ENCODE results near the gene RASSF4.

Gene RASSF4

DNA sequence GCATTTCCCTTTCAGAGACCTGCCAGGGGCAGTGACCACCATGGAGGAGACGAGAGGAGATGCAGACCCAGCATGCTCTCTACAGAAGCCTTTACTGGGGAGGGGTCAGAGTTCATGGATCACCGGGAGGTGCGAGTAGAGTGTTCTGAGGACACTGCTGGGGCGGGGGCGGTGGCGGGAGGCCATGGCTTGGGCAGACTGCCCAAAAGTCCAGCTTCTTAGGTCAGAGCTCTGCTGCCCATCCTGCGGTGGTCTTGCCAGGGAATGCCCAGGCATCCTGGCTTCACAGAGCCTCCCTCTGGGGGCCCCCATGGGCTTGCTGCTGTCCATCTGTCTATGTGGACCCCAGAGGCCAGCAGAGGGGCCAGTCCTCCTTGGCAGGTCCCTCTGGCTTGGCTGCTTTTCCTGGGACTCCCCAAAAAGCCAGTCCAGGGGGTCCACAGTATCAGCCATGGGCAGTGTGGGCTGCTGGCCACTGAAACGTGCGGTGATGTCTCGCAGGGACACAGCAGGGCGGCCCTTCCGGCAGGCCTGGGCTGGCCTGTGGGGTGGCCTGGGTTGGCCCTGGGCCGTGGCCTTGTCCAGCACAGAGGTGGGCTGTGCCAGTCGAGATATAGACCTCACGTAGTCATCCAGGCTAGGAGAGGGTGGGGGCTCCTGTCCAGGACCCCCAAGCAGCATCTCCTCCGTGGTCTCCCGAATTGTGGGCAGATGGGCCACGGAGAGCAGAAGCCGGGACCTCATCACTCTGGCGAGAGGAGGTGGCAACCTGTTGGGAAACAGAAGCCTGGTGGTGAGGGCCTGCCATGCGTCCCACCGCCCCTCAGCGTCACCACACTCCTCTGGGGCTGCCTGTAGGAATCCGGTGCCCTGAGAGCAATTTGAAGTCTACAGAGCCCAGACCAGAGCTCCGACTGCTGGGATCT lies 17.9 kb downstream of the RASSF4 start:
- DNase-seq: no peak

- no peak for DNase-seq
Observed at GRCh38 chr10:44978213-44978569, 18.6 kb downstream of the RASSF4 start.

DNA sequence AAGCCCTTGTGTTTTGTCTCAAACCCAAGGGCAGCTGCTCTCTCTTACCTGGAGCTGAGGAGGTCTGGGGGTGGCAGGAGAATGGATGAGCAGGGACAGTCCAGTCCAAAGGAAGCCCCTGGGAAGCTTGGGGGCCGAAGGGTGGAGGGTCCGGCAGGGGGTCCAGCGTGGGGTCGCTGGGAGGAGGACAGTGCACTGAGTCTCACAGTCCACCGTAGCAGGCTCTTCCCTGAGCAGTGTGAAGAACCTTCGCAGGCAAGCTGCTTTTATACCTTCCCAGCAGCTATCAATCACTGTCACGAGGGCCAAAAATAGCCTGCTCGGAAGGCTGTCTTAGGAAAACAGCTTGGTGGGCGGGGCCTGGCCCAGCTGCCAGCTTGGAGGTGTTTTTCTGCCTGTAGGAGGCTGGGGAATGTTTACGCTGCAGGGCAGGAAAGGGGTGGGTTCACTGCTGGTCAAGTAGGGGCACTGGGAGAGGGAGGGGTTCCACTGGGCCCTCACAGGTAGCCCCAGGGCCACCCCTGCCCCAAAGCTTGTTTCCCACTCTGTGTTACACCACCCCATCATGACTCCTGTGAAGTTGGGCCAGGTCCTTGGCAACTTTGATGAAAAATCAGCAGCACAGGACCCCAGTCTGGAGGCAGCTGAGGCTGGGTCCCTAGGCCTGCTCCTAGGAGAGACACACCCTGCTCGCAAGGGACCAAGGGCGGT lies 19.1 kb downstream of the RASSF4 start, which contains the start of gene DEPP1:
Gene DEPP1 (minus strand): TSS at position 240 of the 711 bp plus-strand sequence. CDS start 779 bp downstream, outside the sequence.
- DNase-seq: no peak

DNA sequence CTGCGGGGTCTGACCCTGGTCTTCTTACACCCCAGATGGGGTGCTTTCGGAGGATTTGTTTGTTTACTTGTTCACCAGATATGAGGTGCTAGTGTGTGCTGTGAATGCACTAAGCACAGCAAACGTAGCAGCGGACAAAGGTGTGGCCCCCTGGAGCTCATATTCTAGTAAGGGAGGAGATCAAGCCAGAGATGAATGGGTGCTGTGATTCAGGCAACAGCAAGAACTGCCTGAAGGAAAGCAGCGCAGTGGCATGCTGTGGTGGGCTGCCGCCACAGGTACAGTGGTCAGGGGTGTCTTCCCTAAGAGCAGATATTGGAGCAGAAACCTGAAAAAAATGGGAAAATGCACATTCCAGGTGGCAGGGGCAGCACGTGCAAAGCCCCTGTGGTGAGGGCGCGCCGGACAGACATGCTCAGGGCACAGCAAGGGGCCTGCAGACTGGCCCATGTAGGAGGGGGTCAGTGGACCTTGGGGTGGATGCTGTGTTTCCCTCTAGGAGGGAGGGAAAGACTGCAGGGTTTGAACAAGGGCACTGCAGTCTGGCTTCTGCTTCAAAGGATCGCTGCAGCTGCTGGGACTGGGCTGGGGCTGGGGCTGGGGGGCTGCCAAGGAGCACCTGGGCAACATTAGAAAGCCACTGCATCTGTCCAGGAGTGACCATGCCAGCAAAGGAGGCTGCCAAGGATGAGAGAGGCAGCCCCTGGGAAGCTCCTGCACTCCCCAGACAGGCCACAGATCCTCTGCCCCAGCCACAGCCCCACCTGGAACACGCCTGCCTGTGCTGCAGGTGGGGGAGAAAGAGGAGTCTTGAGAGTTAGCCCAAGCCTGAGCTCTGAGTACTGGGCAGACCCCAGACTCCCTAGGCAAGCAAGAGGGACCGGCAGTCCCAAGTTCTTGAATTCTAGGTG lies 19.9 kb downstream of the RASSF4 start:
- DNase-seq: no peak

DNA sequence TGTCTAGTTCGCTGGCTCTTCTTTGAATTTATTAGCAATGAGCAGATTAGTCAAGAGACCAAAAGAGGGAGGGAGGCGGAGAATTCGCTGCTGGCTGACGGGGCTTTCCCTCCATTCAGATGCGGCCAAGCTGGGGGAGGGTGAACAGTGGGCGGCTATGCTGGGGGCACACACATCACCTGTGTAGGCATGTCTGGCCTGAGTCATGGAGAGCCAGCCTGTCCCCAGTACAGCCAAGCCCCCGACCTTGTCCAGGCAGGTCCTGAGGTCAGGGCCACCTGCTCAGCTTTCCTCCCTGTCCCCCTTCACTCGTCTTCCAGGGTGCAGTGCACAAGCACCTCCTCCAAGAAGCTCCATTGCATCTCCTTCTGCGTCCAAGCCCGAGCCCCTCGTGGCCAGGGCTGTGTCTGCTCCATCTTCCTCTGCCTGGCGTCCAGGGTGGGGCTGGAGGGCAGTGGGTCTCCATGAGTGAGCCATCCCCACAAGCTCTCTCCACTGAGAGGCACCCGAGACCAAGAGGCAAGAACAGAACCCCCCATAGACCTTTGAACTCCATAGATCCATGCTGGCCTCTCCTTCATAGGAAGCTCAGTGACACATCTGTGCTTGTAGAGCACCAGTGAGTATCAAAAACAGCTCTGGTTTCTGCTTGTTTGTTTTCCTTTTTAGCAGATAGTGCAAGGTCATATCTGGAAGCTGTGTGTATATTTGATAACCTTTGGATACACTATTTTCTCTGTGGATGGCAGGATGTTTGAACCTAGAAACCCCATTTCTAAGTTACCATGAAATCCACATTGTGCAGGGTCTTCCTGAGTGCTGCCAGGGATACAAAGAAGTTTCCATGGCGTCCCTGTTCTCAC lies 20.9 kb downstream of the RASSF4 start:
- no peak for DNase-seq

DNA sequence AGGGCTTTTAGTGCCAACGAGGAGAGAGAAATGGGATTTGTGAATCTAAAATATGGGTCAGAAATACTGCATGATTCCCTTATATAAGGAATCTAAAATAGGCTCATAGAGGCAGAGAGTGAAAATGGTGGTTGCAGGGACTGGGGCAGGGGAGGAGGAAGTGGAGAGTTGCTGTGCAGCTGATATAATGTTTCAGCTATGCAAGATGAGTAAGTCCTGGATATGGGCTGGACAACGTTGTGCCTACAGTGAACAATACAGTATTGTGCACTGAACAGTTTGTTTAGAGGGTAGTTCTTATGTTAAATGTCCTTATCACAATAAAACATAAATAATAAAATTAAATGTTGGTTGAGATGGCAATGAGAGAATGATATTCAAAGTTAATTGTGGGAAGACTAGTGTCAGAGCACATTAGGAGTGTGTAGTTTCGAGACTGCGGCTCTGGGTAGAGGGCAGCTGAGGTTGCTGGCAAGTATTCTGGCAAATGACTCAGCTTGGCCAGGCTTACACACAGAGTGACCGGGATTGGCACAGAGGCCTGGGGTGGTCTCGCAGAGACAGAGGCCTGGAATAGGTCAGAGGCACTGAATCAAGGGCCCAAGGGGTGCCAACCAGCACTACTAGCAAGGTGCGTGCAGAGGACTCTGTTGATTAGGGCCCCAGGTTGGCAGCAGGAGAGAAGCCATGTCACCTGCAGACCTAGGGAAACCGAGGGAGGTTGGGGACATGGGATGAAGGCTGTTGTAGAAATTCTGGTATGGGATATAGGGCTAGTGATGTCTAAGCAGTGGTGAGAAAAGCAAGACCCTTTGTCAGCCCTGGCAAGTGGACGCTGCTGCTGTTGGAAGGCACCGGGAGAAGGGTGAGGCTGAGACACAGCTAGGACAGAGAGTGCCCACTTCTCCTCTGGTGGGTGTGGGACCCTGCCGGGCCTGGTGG lies 21.8 kb downstream of the RASSF4 start:
- DNase-seq: no peak

GRCh38 chr10:44982114-44982460 lies 22.5 kb downstream of the RASSF4 start:
- DNase-seq: no peak

DNA sequence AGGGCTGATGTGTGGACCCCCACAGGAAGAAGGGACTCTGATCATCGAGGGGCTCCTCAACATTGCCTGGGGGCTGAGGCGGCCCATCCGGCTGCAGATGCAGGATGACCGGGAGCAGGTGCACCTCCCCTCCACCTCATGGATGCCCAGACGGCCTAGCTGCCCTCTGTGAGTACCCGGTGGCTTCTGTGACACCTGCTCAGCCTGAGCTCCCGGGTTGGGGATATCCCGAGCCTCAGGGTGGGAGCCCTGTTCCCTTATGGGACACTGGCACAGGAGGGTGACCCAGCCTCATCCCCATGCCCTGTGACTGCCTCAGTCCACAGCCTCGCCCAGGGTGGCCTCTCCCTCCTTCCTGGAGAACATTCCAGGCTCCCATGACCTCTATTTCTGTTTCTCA lies 22.9 kb downstream of the RASSF4 start:
- DNase-seq: no peak

GRCh38 chr10:44983066-44983894 lies 23.7 kb downstream of the RASSF4 start:
- no peak for DNase-seq

DNA sequence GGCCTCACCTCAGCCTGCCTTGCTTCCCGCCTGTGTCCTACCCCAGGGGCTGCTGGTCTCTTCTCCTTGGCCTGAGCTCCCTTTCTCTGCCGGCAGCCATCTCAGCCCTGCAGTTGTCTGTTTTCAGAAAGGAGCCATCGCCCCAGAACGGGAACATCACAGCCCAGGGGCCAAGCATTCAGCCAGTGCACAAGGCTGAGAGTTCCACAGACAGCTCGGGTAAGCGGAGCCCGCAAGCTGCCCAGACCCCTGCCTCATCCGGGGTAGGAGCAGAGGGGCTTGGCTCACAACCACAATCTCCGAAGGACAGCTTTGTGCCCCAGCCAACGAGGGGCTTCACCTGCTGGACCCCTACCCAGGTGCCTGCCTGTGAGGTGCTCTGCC lies 24.3 kb downstream of the RASSF4 start:
- DNase-seq: no peak

GRCh38 chr10:44984671-44985101 lies 25.1 kb downstream of the RASSF4 start:
- no peak for DNase-seq

DNA sequence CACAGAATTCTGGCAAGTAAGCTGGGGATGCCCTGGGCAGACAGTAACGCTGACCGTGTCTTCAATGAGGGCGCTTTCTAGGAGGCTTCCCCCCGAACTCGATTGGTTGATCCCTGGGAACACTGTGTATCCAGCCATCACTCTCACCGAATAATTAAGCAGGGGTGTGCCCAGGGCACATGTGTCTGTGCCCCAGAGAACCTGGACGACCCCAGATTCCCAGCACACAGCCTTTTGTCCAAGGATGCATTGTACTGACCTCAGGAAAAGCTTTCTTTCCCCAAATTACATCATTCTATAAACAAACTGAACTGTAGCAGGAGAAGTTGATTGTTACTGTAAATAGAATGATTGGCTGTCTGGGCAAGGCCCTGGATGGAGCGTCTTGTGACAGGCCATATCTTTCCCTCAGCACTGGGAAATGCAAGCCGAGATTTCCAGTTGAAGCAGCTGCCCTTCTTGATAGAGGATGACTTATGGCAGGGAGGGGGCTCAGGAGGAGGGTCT lies 25.6 kb downstream of the RASSF4 start:
- no peak for DNase-seq

DNA sequence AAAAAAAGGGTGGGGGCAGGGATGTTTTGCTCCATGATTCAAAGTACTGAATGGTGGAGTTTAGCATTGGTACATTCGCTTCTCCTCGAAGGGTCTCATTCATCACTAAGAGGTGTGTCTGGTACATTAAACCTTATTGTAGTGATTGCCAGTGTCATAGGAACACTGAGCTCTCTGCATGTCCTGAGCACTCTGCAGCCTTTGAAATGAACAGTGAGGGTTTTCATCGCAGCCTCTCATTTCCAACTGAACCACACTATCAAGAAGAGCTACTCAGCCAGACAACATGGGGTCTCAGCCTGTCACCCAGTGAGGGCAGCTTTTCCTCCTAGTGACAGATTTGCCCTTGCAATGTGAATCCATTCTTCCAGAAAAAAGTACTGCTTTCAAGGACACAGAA lies 26.6 kb downstream of the RASSF4 start:
- no peak for DNase-seq

GRCh38 chr10:44986670-44987069 lies 27.1 kb downstream of the RASSF4 start:
- DNase-seq: no peak

DNA sequence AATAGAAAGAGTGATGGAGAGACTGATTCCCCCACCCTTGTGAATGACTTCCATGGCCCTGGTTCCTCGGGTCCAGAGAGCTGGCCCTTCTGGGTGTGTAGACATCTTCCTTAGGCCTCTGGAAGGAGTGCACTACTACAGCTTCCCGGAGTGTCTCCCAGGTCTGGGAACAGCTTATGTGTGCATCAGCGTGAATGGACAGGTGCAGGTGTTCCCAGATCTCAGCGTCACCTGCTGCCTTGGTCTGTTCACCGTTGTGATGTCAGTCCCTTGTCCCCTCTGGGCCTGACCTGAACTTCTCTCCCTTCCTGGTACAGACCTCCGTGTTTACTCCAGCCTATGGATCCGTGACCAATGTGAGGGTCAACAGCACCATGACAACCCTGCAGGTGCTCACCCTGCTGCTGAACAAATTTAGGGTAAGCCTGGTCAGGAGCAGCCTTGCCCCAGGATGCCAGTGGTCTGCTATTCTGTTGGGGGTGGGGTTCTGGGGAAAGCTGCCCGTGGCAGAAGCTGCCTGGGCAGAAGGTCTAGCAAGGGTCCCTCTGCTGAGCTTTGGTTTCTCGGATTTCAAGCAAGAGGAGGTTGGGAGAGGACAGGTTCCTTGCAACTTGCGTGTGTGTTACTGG lies 29.5 kb downstream of the RASSF4 start:
- DNase-seq: no peak

DNA sequence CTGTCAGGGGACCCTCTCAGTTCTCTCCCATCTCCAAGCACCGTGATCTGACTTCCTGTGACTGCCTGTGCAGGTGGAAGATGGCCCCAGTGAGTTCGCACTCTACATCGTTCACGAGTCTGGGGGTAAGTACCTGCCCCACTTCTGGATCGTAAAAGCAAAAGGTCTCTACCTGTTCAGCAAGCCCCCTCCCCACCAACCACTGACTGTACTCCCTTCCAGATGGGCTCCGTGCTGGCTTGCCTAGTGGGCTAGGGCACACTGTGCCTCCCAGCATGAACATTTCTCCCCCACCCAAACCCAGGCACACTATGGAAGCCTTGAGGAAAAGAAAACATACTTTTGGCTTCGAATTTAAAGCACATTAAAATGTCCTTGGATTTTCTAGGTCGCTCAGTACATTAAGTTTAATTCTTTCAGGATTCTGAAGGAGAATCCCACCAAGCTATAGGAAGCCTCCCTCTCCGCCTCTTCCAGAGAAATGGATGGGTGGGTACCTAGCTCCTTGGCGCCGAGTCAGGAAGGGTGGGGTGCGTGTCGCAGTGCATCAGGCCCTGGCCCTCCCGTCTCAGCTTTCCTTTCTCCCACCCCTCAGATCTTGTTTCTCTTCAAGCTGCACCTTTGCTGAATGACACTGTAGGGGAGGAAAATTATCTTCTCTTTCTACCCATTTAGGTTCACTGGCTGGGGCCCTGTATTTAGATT lies 30.1 kb downstream of the RASSF4 start:
- DNase-seq: no peak

DNA sequence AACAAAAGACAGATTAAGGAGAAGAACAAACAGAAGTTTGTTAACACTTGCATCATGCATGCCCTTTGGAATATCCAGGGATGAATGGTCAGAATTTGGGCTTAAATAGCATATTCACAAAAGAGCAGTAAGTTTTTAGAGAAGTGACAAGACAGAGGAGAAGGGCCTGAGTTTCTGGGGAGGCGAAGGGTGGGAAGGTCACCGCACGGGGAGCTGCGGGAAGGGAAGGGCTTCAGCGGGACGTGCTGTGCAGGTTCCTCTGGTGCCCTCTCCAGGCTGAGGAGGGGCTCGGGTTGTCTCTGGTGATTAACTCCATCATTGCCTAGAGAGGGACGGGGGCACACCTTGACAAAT lies 30.7 kb downstream of the RASSF4 start:
- DNase-seq: no peak

DNA sequence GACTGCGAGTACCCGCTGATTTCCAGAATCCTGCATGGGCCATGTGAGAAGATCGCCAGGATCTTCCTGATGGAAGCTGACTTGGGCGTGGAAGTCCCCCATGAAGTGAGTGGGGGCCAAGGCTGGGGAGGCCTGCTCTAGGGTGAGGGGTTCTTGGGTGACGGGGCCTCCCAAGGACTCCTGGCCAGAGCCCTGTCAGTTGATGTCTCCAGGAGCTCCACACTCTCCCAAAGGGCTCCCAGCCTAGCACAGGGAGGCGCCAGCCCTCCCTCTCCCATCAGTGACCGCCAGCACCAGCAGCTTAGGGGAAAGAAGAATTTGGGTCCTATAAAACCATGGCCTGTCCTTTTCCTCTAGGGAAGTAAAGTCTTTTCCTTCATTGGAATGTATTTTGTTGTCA lies 31.4 kb downstream of the RASSF4 start:
- DNase-seq: no peak

DNA sequence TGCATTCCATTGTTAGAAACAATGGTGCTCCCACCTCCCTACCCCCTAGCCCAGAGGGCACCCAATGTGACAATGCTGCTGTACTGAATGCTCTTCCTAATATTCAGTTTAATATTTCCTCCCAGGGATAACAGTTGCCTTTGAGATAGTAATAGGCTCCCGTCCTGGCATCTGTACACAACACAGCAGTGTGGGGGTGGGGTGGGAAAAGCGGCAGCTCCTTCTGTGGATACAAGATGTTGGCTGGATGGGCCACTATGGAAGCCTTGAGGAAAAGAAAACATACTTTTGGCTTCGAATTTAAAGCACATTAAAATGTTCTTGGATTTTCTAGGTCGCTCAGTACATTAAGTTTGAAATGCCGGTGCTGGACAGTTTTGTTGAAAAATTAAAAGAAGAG lies 32.0 kb downstream of the RASSF4 start:
- no peak for DNase-seq
